NCI-H748 (cell line): ENCODE data around the gene RNU5B-1.

Experiments
- DNase-seq: peaks from one replicate; lab custom pipeline; 2025; ENCODE audit not compliant: unreplicated experiment; lab: John Stamatoyannopoulos, UW

The RNU5B-1 gene

GRCh38 chr15:65287520-65287855 is 17.0 kb upstream of the RNU5B-1 start:
- no peak for DNase-seq

- DNase-seq = no peak
Measured at GRCh38 chr15:65289261-65289854, 15.1 kb upstream of the RNU5B-1 start.

- DNase-seq = no peak
Measured at GRCh38 chr15:65290228-65290627, 14.2 kb upstream of the RNU5B-1 start.

GRCh38 chr15:65292938-65293518 is 11.4 kb upstream of the RNU5B-1 start:
- DNase-seq = no peak

GRCh38 chr15:65298731-65299130 is 5.7 kb upstream of the RNU5B-1 start:
- DNase-seq = no peak

- no peak for DNase-seq
Measured at GRCh38 chr15:65300924-65301441, 3.5 kb upstream of the RNU5B-1 start.

- no peak for DNase-seq
Measured at GRCh38 chr15:65302061-65302460, 2.4 kb upstream of the RNU5B-1 start.

GRCh38 chr15:65303687-65304380 is 643 bp upstream of the RNU5B-1 start:
- DNase-seq = peak; percentile 63

- no peak for DNase-seq
Measured at GRCh38 chr15:65305150-65305758, 777 bp downstream of the RNU5B-1 start.

GRCh38 chr15:65305776-65306175 is 1.3 kb downstream of the RNU5B-1 start:
- no peak for DNase-seq

GRCh38 chr15:65306551-65306950 is 2.1 kb downstream of the RNU5B-1 start:
- peak; percentile 13 for DNase-seq

GRCh38 chr15:65307978-65308377 is 3.5 kb downstream of the RNU5B-1 start:
- DNase-seq = no peak

GRCh38 chr15:65309882-65310418 is 5.5 kb downstream of the RNU5B-1 start:
- no peak for DNase-seq

- DNase-seq = no peak
Measured at GRCh38 chr15:65310431-65311137, 6.1 kb downstream of the RNU5B-1 start.

GRCh38 chr15:65311760-65312159 is 7.3 kb downstream of the RNU5B-1 start:
- no peak for DNase-seq

- no peak for DNase-seq
Measured at GRCh38 chr15:65312400-65312916, 8.0 kb downstream of the RNU5B-1 start.

GRCh38 chr15:65318870-65319356 is 14.4 kb downstream of the RNU5B-1 start:
- DNase-seq = peak; percentile 68

- DNase-seq = no peak
Measured at GRCh38 chr15:65323071-65323511, 18.6 kb downstream of the RNU5B-1 start.

- peak; percentile 11 for DNase-seq
Measured at GRCh38 chr15:65326117-65326526, 21.6 kb downstream of the RNU5B-1 start.

- no peak for DNase-seq
Measured at GRCh38 chr15:65326818-65327217, 22.3 kb downstream of the RNU5B-1 start.
